Activated T-helper 2 cell treated with anti-CD3 and anti-CD28 coated beads, Interferon-gamma antibody, Interleukin-2, Interleukin-4, amounts not matched to agents 10 μg/mL and 5 μg/mL and 100 μg/mL, durations not matched to agents 14 hours and 24 hours and 36 hours (primary cell): ENCODE results near the gene MYL7. TPM values are rescaled to one million over a fixed set of nuclear protein-coding genes. Genes with fewer than 3 reads are reported as not detected.
A peak's percentile ranks its signal among the peaks of the same experiment; 100 is the strongest.

ENCODE experiments used
- DNase-seq: peaks from one replicate; pipeline ENCODE4 v3.0.0; 2021; ENCODE audit warnings: low spot score
- H3K27ac Mint-ChIP-seq: one replicate; pipeline ENCODE4 v1.8.0; 2021; ENCODE audit warnings: mixed read lengths
- H3K27me3 Mint-ChIP-seq: one replicate; pipeline ENCODE4 v1.8.0; 2021; ENCODE audit warnings: low read depth, mixed read lengths
- H3K36me3 Mint-ChIP-seq: one replicate; pipeline ENCODE4 v1.8.0; 2021; ENCODE audit warnings: low read depth, mixed read lengths
- H3K4me1 Mint-ChIP-seq: one replicate; pipeline ENCODE4 v1.8.0; 2021; ENCODE audit warnings: low read depth, mixed read lengths
- H3K4me3 Mint-ChIP-seq: one replicate; pipeline ENCODE4 v1.8.0; 2021; ENCODE audit warnings: low read depth, mild to moderate bottlenecking, moderate library complexity, mixed read lengths
- H3K9me3 Mint-ChIP-seq: one replicate; pipeline ENCODE4 v1.8.0; 2021; ENCODE audit warnings: mixed read lengths
- intact Hi-C: fragments of 100-400 bp; cut with micrococcal nuclease; formaldehyde crosslinking; loops from one replicate; pipeline ENCODE4 v1.15.1; 2023
- total RNA-seq: library from RNA; stranded (reverse); gene quantifications from 2 replicates; pipeline ENCODE4 v1.2.3, GENCODE V29; 2022

MYL7 gene
- total RNA-seq, 1 donor from 2014 or later: not detected

DNA sequence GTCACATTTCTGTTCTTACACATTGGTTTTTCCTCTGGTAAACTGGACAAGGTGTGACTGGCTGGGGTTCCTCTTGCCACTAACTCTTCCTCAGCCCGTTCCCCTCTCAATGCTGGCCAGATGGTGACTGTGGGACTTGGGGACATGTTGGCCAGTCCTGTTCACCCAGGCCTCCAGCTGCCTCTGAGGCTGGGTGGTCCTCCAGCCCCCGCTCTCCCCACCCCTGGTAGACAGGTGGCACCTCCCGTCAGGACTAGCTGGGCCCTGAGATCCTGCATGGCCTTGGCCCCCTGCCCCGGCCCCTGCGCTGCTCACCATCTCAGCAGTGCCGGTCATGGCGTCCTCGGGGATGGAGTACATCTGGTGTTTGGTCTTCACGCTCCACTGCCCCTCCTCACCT, 10.8 kb upstream of the MYL7 start:
- Mint-ChIP-seq H3K4me1 (no peaks in the 10 kb centered on the region), H3K9me3 (no peaks in the 10 kb centered on the region), H3K4me3 (no peak overlapping the region), H3K27me3 (peaks cover 2% of the 10 kb centered on the region), H3K36me3 (no peaks in the 10 kb centered on the region), H3K27ac (no peak overlapping the region)
- intact Hi-C loops: no loop called here
- no peak for DNase-seq

DNA sequence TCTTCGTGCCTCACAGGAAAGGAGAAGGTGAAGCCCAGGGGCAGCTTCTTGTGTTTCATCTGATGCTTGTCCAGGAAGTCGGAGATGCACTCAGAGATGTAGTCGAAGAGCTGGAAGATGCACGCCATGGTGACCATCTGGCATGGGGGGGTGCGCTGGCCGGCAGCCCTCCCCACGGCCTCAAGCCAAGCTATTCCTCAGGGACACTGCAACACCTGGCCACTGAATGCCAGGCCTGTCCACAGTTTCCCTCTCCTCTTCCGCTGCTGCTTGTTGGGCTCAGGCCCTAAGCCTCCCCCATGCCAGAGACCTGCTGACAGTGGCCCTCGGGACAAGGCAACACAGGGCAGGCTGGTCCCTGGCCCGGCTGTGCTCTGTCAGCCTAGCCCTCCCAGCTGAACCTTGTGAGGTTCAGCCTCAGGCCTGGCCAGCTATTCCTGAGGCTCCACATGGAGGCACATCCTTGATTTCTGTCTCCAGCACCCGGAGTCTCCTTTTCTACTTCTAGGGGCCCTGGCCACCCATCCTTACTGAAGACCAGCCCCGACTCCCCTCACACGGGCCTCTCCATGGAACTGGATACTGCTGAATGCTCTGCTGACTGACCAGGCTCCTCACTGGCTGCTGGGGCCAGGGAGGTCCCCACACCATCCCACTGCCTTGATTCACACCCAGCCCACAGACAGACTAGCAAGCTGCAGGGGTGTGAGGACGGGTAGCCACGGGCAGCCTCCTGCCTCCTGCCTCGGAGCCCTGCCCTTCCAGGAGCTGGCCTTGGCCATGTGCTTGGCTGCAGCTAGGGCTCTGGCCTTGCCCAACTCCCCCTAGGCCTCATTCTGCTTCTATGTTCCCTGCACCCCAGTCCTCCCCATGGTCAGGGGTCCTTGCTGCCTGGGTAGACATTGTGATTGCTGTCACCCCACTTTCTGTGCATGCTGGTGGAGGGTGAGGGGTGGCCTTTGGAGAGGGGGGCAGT, 10.1 kb upstream of the MYL7 start:
- Mint-ChIP-seq H3K27ac (no peak overlapping the region), H3K36me3 (no peaks in the 10 kb centered on the region), H3K4me1 (no peaks in the 10 kb centered on the region), H3K9me3 (no peaks in the 10 kb centered on the region), H3K4me3 (no peak overlapping the region), H3K27me3 (peaks cover 2% of the 10 kb centered on the region)
- DNase-seq: no peak
- intact Hi-C loops: no loop called here

DNA sequence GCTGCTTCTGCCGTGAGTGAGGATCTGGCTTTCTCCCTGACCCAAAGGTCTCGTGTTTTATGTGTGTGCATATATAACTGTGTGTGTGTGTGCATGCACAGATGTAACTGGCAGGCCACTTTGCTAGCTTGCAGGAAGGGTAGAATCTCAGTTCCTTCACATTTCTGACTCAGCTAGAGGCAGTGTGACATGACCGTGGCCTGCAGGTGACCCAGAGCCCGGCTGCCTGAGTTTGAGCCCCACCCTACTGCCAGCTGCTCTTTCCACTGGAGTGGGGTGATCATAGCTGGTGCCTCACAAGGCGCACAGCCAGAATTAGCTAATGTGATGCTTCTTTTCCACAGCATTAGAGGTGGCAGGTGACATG, 9.3 kb upstream of the MYL7 start:
- H3K9me3 Mint-ChIP-seq: no peaks in the 10 kb centered on the region

DNA sequence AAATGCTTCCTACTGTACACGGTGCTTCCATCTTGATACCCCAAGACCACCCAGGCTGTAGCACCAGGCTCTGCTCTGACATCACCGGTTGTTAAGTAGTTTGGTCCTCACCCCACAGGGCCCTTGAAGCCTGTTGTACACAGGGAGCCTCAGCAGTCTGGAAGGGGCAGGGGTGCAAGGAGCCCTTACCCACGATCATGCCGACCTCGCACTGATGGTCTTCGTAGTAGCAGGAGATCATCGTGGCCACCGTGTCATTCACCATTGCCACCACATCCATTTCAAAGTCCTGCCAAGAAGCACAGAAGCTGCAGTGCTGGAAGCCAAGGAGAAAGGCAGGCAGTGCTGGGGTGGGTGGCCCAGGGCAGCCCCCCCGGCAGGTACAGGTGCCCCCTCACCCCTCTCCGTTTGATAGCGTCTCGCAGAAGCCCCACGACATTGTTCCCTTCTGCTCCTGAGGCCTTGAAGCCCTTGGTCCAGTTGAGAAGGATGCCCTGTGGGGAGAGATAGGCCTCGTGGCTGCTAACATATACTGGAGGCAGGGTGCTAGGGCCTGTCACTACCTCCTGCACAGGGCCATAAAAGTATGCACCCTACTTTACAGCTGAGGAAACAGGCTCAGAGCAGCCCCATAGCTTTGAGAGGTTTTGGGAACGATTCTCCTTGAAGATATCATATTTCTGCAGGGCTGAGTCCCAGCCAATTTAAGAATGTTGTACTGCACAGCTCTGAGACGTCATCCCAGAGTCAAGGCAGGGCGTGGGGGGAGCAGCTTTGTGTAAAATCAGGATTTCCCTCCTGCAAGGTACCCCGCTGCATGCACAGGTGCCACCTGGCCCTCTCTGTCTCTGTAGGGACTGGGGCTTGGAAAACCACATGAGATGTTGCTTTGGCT, 8.7 kb upstream of the MYL7 start:
- Mint-ChIP-seq H3K27me3 (peaks cover 6% of the 10 kb centered on the region), H3K4me1 (no peaks in the 10 kb centered on the region), H3K27ac (no peak overlapping the region), H3K4me3 (no peak overlapping the region), H3K36me3 (no peaks in the 10 kb centered on the region), H3K9me3 (no peaks in the 10 kb centered on the region)
- no peak for DNase-seq
- intact Hi-C loops: loop anchor here (5.0 kb wide), 1 partner anchor 52 kb away; the partner anchor contains the start of gene YKT6

More for the DNA sequence above, 9.3 kb upstream of the MYL7 start:
- no peak overlapping the region for H3K27ac Mint-ChIP-seq
- no peak for DNase-seq
- H3K4me3 Mint-ChIP-seq: no peak overlapping the region
- peaks cover 2% of the 10 kb centered on the region for H3K27me3 Mint-ChIP-seq
- intact Hi-C loops: no loop called here
- H3K4me1 Mint-ChIP-seq: no peaks in the 10 kb centered on the region
- no peaks in the 10 kb centered on the region for H3K36me3 Mint-ChIP-seq

DNA sequence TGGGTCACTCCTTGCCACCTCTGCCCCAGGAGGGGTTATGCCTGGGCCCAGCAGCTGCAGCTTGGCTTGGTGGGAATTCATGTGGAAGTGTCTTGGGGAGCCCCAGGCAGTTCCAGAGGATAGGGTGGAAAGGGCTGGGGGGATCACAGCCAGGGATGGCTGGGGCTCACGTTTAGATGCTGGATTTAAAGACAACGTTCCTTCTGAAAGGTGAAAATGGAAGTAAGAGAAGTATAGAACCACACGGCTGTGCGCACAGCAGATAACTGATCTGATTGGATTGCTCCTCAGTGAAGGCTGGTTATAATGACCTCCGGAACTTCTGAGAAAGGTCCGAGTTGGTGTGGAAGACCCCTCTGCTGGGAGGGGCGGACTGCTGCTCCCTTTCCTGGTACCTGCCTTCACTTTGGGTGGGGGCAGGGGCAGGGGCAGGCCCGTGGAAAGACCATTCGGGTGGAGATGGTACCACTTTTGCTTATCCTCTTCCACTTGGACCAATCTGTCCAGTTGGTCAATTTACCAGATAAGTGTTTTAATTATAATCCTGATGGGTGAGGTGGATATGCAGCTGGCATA, 7.9 kb upstream of the MYL7 start:
- H3K4me3 Mint-ChIP-seq: no peak overlapping the region
- H3K27ac Mint-ChIP-seq: no peak overlapping the region
- no peak for DNase-seq
- no peaks in the 10 kb centered on the region for H3K9me3 Mint-ChIP-seq
- intact Hi-C loops: loop anchor here (5.0 kb wide), 1 partner anchor 53 kb away; the partner anchor contains the start of gene YKT6
- peaks cover 6% of the 10 kb centered on the region for H3K27me3 Mint-ChIP-seq
- no peaks in the 10 kb centered on the region for H3K4me1 Mint-ChIP-seq
- H3K36me3 Mint-ChIP-seq: no peaks in the 10 kb centered on the region

DNA sequence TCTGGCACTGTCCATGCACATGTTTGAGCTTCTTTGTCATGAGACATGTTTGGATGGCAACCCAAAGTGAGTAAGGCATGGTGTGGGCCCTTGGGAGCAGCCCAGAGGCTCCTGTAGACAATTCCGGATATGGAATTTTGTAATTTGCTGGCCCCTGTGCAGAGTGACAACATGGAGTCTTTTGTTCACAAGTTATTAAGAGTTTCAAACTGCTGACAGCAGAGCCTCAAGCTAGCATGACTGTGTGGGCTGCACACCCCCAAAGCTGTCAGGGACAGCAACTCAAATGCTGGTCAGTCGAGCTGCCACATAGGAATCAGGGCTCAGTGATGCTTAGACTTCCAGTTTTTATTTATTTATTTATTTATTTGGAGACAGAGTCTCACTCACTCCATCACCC, 7.0 kb upstream of the MYL7 start:
- Mint-ChIP-seq H3K27ac (no peak overlapping the region), H3K4me1 (no peaks in the 10 kb centered on the region), H3K36me3 (no peaks in the 10 kb centered on the region), H3K4me3 (no peak overlapping the region), H3K9me3 (no peaks in the 10 kb centered on the region), H3K27me3 (peaks cover 8% of the 10 kb centered on the region)
- intact Hi-C loops: loop anchor here (5.0 kb wide), 1 partner anchor 54 kb away; the partner anchor contains the start of gene YKT6
- DNase-seq: no peak

DNA sequence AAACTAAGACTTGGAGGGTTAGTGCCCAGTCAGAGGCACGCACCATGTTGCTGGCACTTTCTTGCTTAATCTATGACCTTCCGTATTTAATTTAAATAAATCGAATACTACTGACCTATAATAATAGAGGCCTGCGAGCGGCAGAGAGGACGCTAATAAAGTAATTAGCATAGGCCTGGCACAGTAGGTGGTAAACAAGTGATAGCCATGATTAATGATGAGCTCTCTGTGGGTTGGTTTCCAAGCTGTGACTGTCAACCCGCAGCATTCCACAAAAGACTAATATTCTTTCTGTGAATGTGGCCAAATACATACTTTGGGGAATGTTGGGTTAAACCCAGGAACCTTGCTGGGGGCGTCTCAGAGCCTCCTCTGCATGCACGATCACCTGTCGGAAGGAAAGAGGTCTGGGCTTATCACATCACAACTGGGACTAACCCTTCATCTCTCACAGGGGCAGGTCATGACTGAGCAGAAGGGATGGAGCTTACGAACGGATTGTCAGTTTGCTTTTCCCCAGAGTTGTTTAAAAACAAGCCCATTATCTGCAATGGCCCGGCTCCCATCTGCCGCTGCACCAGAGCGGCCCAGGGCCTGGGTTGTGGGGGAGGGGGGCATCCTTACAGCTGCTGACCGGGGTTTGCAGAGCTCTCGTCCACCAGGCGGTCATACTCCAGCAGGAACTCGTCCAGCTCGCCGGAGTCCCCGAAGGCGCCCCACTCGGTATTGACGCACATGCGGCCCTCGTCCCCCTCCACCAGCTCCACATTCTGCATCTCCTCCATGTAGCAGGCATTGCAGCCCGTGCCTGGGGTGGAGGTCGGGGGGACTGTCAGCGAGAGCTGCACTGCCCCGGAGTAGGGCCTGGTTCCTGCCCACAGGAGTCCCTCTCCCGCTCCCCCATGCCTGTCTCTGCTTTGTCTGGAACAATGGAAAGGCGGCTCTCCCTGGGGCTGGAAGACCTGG, 6.2 kb upstream of the MYL7 start:
- DNase-seq: no peak
- H3K9me3 Mint-ChIP-seq: no peaks in the 10 kb centered on the region
- no peaks in the 10 kb centered on the region for H3K36me3 Mint-ChIP-seq
- peaks cover 8% of the 10 kb centered on the region for H3K27me3 Mint-ChIP-seq
- no peak overlapping the region for H3K27ac Mint-ChIP-seq
- intact Hi-C loops: loop anchor here (5.0 kb wide), 1 partner anchor 55 kb away; the partner anchor contains the start of gene YKT6
- H3K4me3 Mint-ChIP-seq: no peak overlapping the region
- H3K4me1 Mint-ChIP-seq: no peaks in the 10 kb centered on the region

DNA sequence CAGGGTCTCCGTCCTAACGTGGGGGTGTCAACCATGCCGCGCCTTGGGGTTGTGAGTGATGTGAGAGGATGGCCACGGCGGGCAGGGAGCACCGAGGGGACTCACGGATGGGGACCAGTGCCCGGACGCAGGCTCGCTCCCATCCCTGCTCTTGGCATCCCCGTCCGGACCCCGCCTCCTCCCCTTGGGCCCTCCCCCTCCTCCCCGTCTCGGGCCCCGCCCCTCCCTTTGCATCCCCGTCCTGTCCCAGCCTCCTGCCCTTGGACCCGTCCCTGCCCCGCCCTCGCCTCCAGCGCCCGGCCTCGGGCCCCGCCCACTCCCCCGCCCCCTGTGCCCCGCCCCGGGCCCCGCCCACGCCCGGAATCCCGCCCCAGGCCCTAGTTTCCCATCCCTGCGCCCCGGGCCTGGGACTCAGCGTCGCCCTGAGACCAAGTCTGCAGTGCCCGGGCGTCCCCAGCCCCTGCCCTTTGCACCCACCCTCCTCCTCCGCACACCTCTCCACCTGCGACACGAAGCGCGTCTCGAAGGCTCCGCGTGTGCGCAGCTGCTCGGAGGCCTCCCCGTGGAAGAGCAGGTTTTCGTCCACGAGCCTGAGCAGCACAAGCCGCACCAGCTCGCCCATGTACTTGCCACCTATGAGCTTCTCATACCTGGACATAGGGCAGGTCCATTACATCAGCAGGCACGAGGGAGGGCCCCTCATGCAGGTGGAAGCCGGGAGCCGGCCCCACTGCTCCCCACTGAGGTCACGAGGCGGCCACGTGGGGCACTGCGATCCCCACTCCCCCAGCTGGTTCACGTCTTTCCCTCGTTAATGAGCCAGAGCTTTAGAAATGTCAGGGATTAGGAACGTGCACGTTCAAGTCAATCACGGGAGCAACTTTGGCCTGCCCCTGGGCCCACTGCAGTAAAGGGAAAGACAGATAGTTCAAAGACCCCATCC, 5.1 kb upstream of the MYL7 start:
- Mint-ChIP-seq H3K36me3 (no peaks in the 10 kb centered on the region), H3K4me3 (peak overlapping the region; percentile 75), H3K9me3 (no peaks in the 10 kb centered on the region), H3K4me1 (no peaks in the 10 kb centered on the region), H3K27me3 (peaks cover 8% of the 10 kb centered on the region), H3K27ac (no peak overlapping the region)
- DNase-seq: peak; percentile 69
- intact Hi-C loops: loop anchor here (1.0 to 5.0 kb wide), 2 partner anchors 23 to 56 kb away; partner anchors contain the start of genes POLD2 and YKT6

DNA sequence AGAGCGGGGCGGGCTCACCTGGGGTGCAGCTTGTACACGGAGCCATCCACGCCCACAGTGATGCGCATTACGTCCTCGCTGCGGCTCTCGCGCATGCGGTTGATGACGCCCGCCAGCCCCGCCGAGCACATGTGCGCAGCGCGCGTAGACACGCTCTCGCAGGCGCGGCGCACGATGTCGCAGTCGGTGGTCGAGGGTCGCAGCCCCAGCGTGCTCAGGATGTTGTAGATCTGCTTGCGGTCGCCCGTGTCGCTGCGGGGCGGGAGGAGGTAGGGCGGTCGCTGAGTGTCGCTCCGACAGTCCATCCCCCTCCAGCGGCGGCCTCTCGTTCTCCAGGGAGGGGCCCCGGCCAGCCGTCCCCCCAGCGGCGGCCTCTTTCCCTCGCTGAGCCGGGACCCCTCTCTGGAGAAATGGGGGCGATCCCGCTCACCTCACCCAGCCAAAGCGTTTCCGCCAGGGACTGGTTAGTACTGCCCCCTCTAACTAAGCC, 4.4 kb upstream of the MYL7 start:
- intact Hi-C loops: loop anchor here (5.0 kb wide), 1 partner anchor 57 kb away; the partner anchor contains the start of gene YKT6
- H3K4me3 Mint-ChIP-seq: peak overlapping the region; percentile 75
- H3K27ac Mint-ChIP-seq: peak overlapping the region; percentile 76
- DNase-seq: peak; percentile 54
- H3K27me3 Mint-ChIP-seq: peaks cover 8% of the 10 kb centered on the region
- H3K4me1 Mint-ChIP-seq: no peaks in the 10 kb centered on the region
- H3K36me3 Mint-ChIP-seq: no peaks in the 10 kb centered on the region
- H3K9me3 Mint-ChIP-seq: no peaks in the 10 kb centered on the region

DNA sequence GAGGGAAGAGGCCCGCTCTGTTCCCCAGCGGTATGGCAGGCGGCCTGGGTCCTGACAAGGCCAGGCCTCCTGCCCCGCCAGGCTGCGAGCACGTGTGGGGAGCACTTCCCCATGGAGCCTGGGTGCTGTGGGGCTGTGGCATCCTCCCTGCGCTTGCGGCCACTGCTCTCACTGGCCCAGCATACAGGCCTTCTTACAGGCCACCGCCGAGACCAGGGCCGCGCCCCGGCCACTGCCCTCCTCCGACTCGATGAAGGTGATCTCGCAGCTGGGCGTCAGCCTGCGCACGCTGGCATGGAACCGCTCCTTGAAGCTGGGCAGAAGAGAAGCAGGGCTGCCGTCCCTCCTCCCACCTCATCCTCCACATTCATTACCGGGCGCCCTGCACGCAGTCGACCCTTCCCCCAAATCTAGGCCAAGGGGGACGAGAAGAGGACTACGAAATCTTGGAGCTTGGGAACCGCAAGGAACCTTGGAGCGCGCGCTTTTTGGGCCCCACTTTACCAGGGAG, 3.9 kb upstream of the MYL7 start:
- intact Hi-C loops: loop anchor here (5.0 kb wide), 1 partner anchor 57 kb away; the partner anchor contains the start of gene YKT6
- DNase-seq: no peak
- H3K27ac Mint-ChIP-seq: no peak overlapping the region
- peak overlapping the region; percentile 75 for H3K4me3 Mint-ChIP-seq
- peaks cover 8% of the 10 kb centered on the region for H3K27me3 Mint-ChIP-seq
- H3K9me3 Mint-ChIP-seq: no peaks in the 10 kb centered on the region
- H3K36me3 Mint-ChIP-seq: no peaks in the 10 kb centered on the region
- no peaks in the 10 kb centered on the region for H3K4me1 Mint-ChIP-seq
